Astrocyte (in vitro differentiated cells and primary cell): ENCODE measurements around the gene SUGP2. TPM values are rescaled to one million over a fixed set of nuclear protein-coding genes. Genes with fewer than 3 reads are reported as not detected.

Experiments used
- DNase-seq: peaks from one replicate; pipeline ENCODE4 v3.0.0-alpha.2; 2010; ENCODE audit warnings: low read depth
- FAIRE-seq: peaks from 2 replicates; lab custom pipeline; 2011; peaks lifted over from hg19 to GRCh38; lab: Jason Lieb, UNC
- H2AFZ ChIP-seq: 2 replicates; pipeline ENCODE4 v1.6.0; 2012; ENCODE audit warnings: low read depth, low read length, inconsistent platforms
- H3K27ac ChIP-seq: 2 replicates; pipeline ENCODE4 v1.5.1; 2011; ENCODE audit warnings: low read depth, low read length, inconsistent platforms
- H3K27me3 ChIP-seq: 2 replicates; pipeline ENCODE4 v1.6.0; 2011; ENCODE audit warnings: low read length, inconsistent platforms; ENCODE audit not compliant: insufficient read depth
- H3K36me3 ChIP-seq: 2 replicates; pipeline ENCODE4 v1.5.1; 2011; ENCODE audit warnings: low read length, inconsistent platforms; ENCODE audit not compliant: insufficient read depth
- H3K4me1 ChIP-seq: 2 replicates; pipeline ENCODE4 v1.5.1; 2011; ENCODE audit warnings: low read length, inconsistent platforms; ENCODE audit not compliant: insufficient read depth
- H3K4me2 ChIP-seq: 2 replicates; pipeline ENCODE4 v1.6.0; 2012; ENCODE audit warnings: low read length, inconsistent platforms
- H3K4me3 ChIP-seq: 2 replicates; pipeline ENCODE4 v1.5.1; 2011; ENCODE audit warnings: low read depth, mild to moderate bottlenecking, low read length, inconsistent platforms; ENCODE audit not compliant: insufficient read depth
- H3K79me2 ChIP-seq: 2 replicates; pipeline ENCODE4 v1.6.0; 2012; ENCODE audit warnings: mild to moderate bottlenecking, low read length, inconsistent platforms; ENCODE audit not compliant: insufficient read depth
- H3K9ac ChIP-seq: 2 replicates; pipeline ENCODE4 v1.6.0; 2012; ENCODE audit warnings: mild to moderate bottlenecking, low read length, inconsistent platforms
- H3K9me3 ChIP-seq: 2 replicates; pipeline ENCODE4 v1.5.1; 2012; ENCODE audit warnings: low read depth, mild to moderate bottlenecking, low read length, inconsistent platforms; ENCODE audit not compliant: insufficient read depth
- H4K20me1 ChIP-seq: 2 replicates; pipeline ENCODE4 v1.6.0; 2012; ENCODE audit warnings: low read length, inconsistent platforms; ENCODE audit not compliant: insufficient read depth
- H3K27ac Mint-ChIP-seq: one replicate; pipeline ENCODE4 v1.8.0; 2021; ENCODE audit warnings: mild to moderate bottlenecking, mixed read lengths; ENCODE audit not compliant: unreplicated experiment
- H3K27me3 Mint-ChIP-seq: one replicate; pipeline ENCODE4 v1.8.0; 2021; ENCODE audit warnings: low read depth, mixed read lengths; ENCODE audit not compliant: unreplicated experiment
- H3K36me3 Mint-ChIP-seq: one replicate; pipeline ENCODE4 v1.8.0; 2021; ENCODE audit warnings: low read depth, mixed read lengths; ENCODE audit not compliant: unreplicated experiment
- H3K4me1 Mint-ChIP-seq: one replicate; pipeline ENCODE4 v1.8.0; 2021; ENCODE audit warnings: low read depth, mixed read lengths; ENCODE audit not compliant: unreplicated experiment
- H3K4me3 Mint-ChIP-seq: one replicate; pipeline ENCODE4 v1.8.0; 2021; ENCODE audit warnings: mild to moderate bottlenecking, moderate library complexity, mixed read lengths; ENCODE audit not compliant: unreplicated experiment
- H3K9me3 Mint-ChIP-seq: one replicate; pipeline ENCODE4 v1.8.0; 2021; ENCODE audit warnings: mild to moderate bottlenecking, mixed read lengths; ENCODE audit not compliant: unreplicated experiment
- EZH2 ChIP-seq: IDR thresholded peaks from 2 replicates; pipeline ENCODE4 v1.6.1; 2012; ENCODE audit warnings: mild to moderate bottlenecking, low read length, inconsistent platforms; ENCODE audit not compliant: insufficient read depth
- total RNA-seq: library from RNA; stranded (reverse); gene quantifications from 2 replicates; pipeline ENCODE4 v1.2.1, GENCODE V29; 2021
- TF ChIP-seq, protein P1 (sequence below): IDR thresholded peaks from 2 replicates; pipeline ENCODE4 v1.5.1; 2011; ENCODE audit warnings: low read depth, mild to moderate bottlenecking, inconsistent platforms, low read length, moderate library complexity; ENCODE audit not compliant: insufficient read depth

SUGP2 gene
- total RNA-seq, 1 donor from 2014 or later: 77.6 TPM

- Histone ChIP-seq H3K4me3 (peak overlapping the region; percentile 75), H3K27ac (peak overlapping the region; percentile 98), H2AFZ (peak overlapping the region; percentile 100), H3K79me2 (peaks cover 84% of the 10 kb centered on the region), H3K4me1 (peaks cover 4% of the 10 kb centered on the region), H3K9ac (peak overlapping the region; percentile 97), H3K27me3 (no peaks in the 10 kb centered on the region), H3K9me3 (no peaks in the 10 kb centered on the region), H3K4me2 (peak overlapping the region; percentile 86), H3K36me3 (peaks cover 20% of the 10 kb centered on the region), H4K20me1 (peaks cover 60% of the 10 kb centered on the region)
- peak overlapping the region; percentile 93 for H3K4me3 Mint-ChIP-seq
- H3K27ac Mint-ChIP-seq: peak overlapping the region; percentile 82
- H3K36me3 Mint-ChIP-seq: peaks cover 19% of the 10 kb centered on the region
- H3K4me1 Mint-ChIP-seq: peaks cover 17% of the 10 kb centered on the region
- DNase-seq (peak; percentile 94), FAIRE-seq (no peak)
- TF ChIP-seq EZH2: no peak
- H3K9me3 Mint-ChIP-seq: peaks cover 2% of the 10 kb centered on the region
- no peaks in the 10 kb centered on the region for H3K27me3 Mint-ChIP-seq
These were observed 719 bp downstream of the SUGP2 start for GRCh38 chr19:19032420-19033175.

GRCh38 chr19:19031891-19032290 lies 1.4 kb downstream of the SUGP2 start:
- Mint-ChIP-seq H3K9me3 (no peaks in the 10 kb centered on the region), H3K36me3 (peaks cover 19% of the 10 kb centered on the region), H3K4me3 (peak overlapping the region; percentile 93), H3K27ac (peak overlapping the region; percentile 82), H3K4me1 (peaks cover 17% of the 10 kb centered on the region), H3K27me3 (no peaks in the 10 kb centered on the region)
- H3K36me3 ChIP-seq: peaks cover 25% of the 10 kb centered on the region
- DNase-seq: no peak
- peaks cover 4% of the 10 kb centered on the region for H3K4me1 ChIP-seq
- H4K20me1 ChIP-seq: peaks cover 59% of the 10 kb centered on the region
- H3K4me3 ChIP-seq: peak overlapping the region; percentile 75
- no peaks in the 10 kb centered on the region for H3K9me3 ChIP-seq
- H3K27ac ChIP-seq: no peak overlapping the region
- TF ChIP-seq EZH2: no peak
- TF ChIP-seq, protein P1, sequence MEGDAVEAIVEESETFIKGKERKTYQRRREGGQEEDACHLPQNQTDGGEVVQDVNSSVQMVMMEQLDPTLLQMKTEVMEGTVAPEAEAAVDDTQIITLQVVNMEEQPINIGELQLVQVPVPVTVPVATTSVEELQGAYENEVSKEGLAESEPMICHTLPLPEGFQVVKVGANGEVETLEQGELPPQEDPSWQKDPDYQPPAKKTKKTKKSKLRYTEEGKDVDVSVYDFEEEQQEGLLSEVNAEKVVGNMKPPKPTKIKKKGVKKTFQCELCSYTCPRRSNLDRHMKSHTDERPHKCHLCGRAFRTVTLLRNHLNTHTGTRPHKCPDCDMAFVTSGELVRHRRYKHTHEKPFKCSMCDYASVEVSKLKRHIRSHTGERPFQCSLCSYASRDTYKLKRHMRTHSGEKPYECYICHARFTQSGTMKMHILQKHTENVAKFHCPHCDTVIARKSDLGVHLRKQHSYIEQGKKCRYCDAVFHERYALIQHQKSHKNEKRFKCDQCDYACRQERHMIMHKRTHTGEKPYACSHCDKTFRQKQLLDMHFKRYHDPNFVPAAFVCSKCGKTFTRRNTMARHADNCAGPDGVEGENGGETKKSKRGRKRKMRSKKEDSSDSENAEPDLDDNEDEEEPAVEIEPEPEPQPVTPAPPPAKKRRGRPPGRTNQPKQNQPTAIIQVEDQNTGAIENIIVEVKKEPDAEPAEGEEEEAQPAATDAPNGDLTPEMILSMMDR: no peak
- H3K4me2 ChIP-seq: peak overlapping the region; percentile 86
- H3K79me2 ChIP-seq: peaks cover 84% of the 10 kb centered on the region
- no peak overlapping the region for H2AFZ ChIP-seq
- no peak for FAIRE-seq
- H3K9ac ChIP-seq: peak overlapping the region; percentile 97
- H3K27me3 ChIP-seq: no peaks in the 10 kb centered on the region

GRCh38 chr19:19028526-19028925 lies 4.8 kb downstream of the SUGP2 start:
- H3K27me3 Mint-ChIP-seq: no peaks in the 10 kb centered on the region
- Histone ChIP-seq H3K4me3 (no peak overlapping the region), H3K9ac (no peak overlapping the region), H3K79me2 (peaks cover 89% of the 10 kb centered on the region), H3K27ac (no peak overlapping the region), H3K4me1 (peaks cover 4% of the 10 kb centered on the region), H4K20me1 (peaks cover 79% of the 10 kb centered on the region), H3K27me3 (no peaks in the 10 kb centered on the region), H3K36me3 (peaks cover 54% of the 10 kb centered on the region), H2AFZ (no peak overlapping the region), H3K9me3 (no peaks in the 10 kb centered on the region), H3K4me2 (no peak overlapping the region)
- no peak overlapping the region for H3K27ac Mint-ChIP-seq
- H3K4me3 Mint-ChIP-seq: no peak overlapping the region
- no peak for FAIRE-seq
- peaks cover 7% of the 10 kb centered on the region for H3K4me1 Mint-ChIP-seq
- H3K36me3 Mint-ChIP-seq: peaks cover 27% of the 10 kb centered on the region
- no peak for TF ChIP-seq EZH2
- TF ChIP-seq, protein P1: no peak
- H3K9me3 Mint-ChIP-seq: no peaks in the 10 kb centered on the region
- DNase-seq: no peak
